Stimulated activated CD8-positive, alpha-beta memory T cell treated with anti-CD3 and anti-CD28 coated beads, Interleukin-4, amount 100 ng/mL, for 1 hour (primary cell): ENCODE data around the gene CNOT8.
"Not testable (repeated sequence)": the region's sequence is repeated elsewhere in the genome, so short reads cannot be mapped to it uniquely, and the experiment has no call there.

Experiments
- DNase-seq, 2 donors: peaks; one replicate each; pipeline ENCODE4 v3.0.0-alpha.2; 2020; ENCODE audit warnings: low read depth in 2 of 2, low spot score in 1 of 2

Gene CNOT8

GRCh38 chr5:154834053-154834452 lies 24.4 kb upstream of the CNOT8 start:
- DNase-seq, result no peak

- DNase-seq, result not testable (repeated sequence)
Observed at GRCh38 chr5:154835701-154836052, 22.8 kb upstream of the CNOT8 start.

- no peak for DNase-seq
Observed at GRCh38 chr5:154836225-154836624, 22.2 kb upstream of the CNOT8 start.

- no peak for DNase-seq
Observed at GRCh38 chr5:154837009-154837901, 21.2 kb upstream of the CNOT8 start.

GRCh38 chr5:154840435-154841272 lies 17.8 kb upstream of the CNOT8 start:
- DNase-seq, result no peak

- no peak for DNase-seq
Observed at GRCh38 chr5:154841273-154841661, 17.2 kb upstream of the CNOT8 start.

- DNase-seq, result no peak
Observed at GRCh38 chr5:154842689-154843530, 15.5 kb upstream of the CNOT8 start.

GRCh38 chr5:154844809-154845208 lies 13.6 kb upstream of the CNOT8 start:
- DNase-seq, result no peak

GRCh38 chr5:154849264-154849785 lies 9.1 kb upstream of the CNOT8 start:
- DNase-seq, result no peak

GRCh38 chr5:154849791-154850201 lies 8.6 kb upstream of the CNOT8 start:
- no peak for DNase-seq

GRCh38 chr5:154850255-154851062 lies 8.0 kb upstream of the CNOT8 start, which contains the start of gene FAXDC2:
TSS of gene FAXDC2 (minus strand) at chr5:154850603. CDS start at chr5:154838178, 12,425 bp downstream.
- DNase-seq, result no peak

- DNase-seq, result no peak
Observed at GRCh38 chr5:154851351-154851750, 7.1 kb upstream of the CNOT8 start.

- DNase-seq, result peak; percentile 71 to 74
Observed at GRCh38 chr5:154857530-154858296, 714 bp upstream of the CNOT8 start.

- DNase-seq, result no peak
Observed at GRCh38 chr5:154858972-154859871, 795 bp downstream of the CNOT8 start.

- no peak for DNase-seq
Observed at GRCh38 chr5:154860123-154860522, 1.7 kb downstream of the CNOT8 start.

GRCh38 chr5:154860765-154861164 lies 2.3 kb downstream of the CNOT8 start:
- DNase-seq, result no peak

- no peak for DNase-seq
Observed at GRCh38 chr5:154861946-154862345, 3.5 kb downstream of the CNOT8 start.

- no peak for DNase-seq
Observed at GRCh38 chr5:154862766-154863165, 4.3 kb downstream of the CNOT8 start.
